GM19099 (cell line): ENCODE measurements around the gene CLTCL1.

Experiments used
- POLR2A ChIP-seq: IDR thresholded peaks from 3 replicates; pipeline ENCODE4 v1.6.1; 2011; ENCODE audit warnings: low read depth; ENCODE audit not compliant: insufficient read length; ENCODE audit errors: extremely low read depth

Gene CLTCL1

DNA sequence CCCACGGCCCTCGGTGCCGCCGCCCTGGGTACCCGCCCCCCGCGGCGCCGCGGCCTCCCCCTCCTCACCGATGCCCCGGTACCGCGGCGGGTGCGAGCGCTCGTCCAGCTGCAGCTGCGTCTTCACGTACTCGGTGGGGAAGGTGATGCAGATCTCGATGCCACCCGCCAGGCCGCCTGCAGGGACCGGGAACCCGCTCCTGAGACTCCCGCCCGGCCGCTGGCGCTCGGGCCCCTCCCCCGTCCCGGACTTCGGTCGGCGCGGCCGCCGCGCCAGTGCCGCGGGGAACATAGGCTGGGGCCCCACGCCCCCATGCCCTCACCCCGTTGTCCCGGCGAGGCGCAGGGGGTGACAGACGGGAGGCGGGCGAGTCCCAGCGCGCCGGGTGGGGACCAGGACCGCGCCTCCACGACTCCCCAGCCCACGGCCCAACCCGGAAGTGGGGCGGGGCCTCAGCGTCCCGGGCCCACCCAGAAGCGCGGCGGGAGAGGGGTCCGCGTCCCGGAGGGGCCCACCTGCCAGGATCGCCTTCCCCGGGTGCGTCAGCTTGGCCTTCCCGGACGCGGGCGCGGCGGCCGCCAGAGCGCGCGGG, 113.4 kb downstream of the CLTCL1 start:
- no peak for TF ChIP-seq POLR2A

DNA sequence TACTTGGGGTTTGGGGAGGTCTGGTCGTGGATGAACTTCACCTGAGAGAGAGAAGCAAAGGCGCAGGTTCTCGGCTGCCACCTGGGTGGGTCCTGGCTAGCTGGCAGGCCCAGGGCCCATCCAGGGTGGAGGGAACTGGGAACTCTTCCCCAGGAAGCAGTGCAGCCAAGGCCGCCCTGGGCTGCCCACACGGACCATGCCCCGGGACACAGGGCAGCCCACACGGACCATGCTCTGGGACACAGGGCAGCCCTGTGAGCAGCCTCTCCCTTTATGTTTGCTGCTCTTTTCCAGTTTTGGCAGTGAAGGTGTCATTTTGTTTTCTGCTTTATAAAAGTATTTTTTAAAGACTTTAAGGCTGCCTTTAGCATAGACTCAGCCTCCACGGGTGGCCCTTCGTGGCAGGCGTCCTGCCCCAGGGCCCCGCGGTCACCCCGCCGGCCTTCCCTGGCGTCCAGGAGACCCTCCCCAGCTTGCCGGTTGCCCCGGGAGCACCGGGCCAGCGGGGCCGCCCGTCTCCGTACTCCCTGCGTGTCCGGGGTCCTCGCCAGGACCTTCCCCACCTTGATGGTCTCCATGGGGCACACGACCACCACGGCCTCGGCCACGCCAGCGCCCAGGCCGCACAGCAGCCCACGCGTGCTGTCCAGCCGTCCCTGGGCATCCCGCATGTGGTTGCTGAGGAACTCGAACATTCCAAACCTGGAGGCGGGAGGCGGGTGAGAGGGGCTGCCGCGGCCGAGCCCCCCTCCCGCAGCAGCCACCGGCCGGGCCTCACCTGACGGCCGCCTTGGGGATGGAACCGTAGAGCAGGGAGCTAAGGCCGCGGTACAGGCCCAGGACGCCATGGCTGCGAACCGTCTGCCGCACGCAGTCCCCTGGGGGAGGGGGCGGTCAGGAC, 114.1 kb downstream of the CLTCL1 start:
- TF ChIP-seq POLR2A: no peak

DNA sequence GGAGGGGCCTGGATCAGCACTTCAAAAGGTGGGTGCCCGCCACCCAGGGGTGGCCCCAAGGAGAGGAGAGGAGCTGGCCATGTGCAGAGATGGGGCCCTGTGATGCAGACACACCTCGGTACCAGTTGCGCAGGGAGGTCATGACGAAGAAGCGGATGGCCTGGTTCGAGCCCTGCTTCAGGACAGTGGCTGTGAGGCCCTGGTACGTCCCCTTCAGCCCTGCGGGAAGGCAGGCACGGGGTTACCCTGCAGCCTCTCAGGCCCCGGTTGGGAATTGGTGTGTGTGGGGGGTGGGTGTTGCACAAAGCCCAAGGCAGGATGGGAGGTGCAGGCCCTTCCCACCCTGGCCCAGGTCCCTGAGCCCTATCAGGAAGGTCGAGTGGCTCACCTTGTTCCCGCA, 114.8 kb downstream of the CLTCL1 start:
- TF ChIP-seq POLR2A: no peak

DNA sequence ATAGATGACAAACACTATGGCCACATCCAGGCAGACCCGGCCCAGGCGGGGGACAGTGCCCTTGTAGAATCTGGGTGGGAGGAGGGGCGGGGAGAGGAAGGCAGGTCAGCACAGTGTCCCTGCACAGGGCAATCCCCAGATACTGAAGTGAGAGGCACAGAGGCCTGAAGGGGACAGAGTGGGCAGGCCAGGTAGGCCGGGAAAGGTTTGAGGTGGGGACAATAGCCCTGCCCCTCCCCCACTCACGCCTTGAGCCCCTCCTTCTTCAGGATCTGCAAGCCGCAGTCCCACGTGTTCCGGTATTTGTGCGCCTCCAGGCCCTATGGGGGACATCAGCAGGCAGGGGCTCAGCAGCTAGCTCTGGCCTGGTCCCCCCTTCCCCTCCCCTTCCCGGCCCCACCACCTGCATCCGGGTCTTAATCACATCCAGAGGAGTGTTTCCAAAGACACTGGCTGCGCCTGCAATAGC, 115.3 kb downstream of the CLTCL1 start:
- no peak for TF ChIP-seq POLR2A

DNA sequence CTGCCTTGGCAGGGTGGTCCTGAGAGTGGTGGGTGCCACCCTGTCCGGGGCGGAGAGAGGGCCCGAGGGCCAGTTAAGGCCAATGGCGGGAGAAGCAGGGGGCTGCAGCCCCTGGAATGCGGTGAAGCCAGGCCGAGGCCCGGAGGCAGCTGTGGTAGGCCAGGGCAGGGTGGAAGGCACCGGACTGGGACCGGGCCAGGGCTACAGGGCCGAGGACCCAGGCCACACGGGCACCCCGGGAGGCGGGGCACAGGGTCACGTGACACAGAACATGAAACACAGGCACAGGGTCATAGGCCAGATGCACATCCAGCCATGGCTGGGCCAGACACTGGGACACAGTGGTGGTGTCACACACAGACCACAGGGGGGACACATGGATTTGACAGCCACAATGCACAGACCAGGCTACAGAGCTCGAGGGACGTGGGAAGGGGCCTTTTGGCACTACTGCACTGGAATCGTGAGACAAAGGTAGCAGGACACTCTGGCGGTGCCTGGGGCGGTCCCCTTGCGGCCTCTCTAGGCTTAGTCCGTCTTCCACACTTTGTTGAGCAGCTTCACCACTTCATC, 115.8 kb downstream of the CLTCL1 start:
- TF ChIP-seq POLR2A: no peak

DNA sequence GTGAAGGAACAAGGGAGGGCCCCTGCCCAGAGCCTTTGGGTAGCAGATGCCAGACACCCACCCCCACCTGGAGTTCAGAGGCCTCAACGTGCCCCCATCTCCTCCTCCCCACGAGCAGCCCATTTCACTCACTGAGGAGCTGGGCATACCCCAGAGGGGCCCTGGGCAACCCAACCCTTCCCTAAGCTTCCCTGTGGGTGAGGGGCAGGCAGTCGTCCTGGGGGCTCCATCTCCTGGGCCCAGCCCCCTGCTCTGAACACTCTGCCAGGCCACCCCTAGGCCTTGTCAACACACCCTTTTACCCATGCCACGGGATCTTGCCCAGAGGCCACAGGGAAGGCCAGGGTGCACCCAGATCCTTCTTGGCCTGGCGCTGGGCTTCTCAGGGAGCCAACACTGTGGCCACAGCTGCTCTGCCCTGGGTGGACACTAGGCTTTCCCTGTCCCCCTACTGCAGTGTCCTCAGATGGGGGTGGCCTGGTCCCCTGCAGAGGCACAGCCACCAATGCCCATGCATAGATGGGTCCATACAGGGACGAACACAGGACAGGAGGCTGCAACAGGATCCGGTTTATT, 116.4 kb downstream of the CLTCL1 start:
- no peak for TF ChIP-seq POLR2A

DNA sequence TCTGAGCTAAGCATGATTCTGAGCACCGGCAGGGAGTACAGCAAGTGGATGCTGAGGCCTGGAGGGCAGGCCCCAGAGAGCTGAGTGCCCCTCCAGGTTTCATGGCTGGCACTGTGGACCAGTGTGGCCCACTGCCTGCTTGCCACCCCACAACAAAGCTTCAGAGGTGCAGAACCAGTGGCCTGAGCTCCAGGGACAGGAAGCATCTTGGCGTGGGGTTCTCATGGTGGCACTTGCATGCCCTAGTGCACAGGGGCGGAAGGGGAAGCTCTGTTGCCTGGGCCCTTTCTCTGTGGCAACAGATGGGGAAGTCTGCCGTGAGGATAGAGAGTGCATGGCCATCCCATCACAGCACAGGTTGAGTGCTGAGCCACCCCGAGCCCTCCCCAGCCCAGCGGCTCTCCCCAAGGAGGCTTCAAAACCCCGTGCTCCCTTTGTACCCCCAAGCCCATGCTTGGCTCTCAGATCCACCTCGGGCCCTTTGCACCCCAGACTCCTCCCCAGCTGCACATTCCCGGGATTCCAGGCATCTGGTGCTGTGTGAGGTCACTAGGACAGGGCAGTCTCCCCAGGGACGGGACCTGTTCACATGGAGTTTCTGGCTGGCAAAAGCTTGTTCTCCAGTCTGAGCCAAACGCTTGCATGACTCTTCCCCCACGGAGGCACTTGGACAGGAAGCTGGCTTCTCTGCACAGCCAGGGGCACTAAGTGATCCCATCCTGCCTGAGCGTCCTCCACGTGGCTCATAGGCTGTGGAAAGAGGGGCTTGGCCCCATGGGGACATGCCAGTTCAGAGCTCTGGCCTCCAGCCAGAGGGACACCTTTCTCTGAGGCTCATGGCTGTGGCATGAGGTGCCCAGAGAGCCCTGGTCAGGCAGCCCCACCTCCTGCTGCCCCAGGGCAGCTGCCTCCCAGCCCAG, 117.2 kb downstream of the CLTCL1 start:
- TF ChIP-seq POLR2A: no peak

DNA sequence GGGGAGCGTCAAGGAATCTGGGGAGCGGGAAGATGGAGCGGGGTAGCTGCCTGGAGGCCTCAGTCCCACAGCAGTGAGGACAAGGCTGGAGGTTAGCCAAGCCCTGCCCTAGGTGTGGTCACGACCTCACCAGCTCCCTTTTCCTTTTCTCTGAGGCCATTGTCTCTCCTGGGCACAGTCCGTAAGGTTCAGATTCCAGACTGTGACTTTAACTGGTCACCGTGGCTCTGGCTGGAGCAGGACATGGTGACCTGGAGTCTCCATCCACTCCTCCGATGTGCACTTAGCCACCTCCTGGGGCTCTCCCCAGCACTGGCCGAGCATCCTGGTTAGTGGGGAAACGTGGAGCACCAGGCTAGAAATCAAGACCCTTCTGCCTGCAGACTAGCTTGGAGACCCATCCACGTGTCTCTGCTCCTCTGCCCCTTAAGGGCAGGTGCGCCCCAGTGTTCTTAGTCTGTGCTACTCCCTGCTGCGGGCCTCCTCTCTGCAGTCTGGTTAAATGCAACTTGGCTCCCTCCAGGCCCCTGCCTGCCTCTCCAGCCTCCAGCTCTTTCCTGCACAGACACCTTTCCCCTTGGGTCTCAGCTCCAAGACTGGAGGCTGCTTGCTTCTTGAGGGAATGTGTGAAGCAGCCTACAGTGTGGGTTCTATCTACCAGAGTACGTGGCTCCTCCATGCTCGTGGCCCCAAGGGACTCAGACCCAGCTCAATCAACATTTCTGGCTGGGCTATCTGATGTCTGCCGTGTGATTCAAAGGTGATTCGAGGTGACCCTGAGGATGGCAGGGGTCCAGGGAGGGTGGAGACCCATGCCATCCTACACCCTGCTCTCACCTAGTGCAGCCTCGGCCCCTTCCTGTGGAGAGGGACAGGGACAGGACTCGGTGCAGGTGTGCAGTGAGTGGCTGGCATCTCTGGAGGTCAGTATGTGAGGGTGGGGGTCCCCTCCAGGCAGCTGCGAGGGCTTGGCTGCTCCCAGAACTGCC, 118.2 kb downstream of the CLTCL1 start:
- no peak for TF ChIP-seq POLR2A

DNA sequence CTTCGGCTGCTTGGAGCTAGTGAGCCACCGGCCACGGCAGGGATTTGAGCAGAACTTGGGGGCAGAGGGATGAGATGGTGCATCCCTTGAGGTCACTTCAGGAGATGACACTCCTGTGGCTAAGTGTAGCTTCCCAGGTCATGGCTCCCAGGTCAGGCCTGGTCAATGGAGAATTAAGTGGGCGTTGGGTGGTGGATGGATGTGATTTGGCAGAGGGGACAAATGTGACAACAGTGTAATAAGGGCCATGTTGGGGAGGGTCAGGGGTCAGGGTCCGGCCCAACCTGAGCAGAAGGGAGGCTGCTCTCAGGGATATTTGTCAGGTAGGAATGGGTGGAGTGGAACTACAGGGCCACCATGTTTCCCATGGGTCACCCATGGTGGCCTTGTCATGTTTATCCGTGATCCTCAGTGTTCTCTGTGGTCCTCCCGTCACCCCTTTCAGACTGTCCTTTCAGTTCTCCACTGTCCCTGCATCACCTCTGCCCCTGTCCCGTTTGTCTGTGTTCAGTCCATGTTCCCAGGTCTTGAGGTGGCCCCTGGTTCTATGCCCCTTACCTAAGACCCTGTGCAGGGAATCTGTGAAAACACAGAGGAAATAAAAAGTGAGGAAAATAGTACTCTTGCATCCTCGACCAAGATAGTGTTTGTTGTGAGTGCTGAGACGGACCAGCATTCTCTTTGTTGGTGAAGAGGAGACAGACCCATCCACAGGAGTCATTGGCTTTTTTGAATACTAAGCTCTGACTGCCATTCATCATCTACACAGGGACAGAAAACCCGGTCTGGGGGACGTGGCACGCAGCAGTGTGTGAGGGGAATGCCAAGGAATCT, 119.1 kb downstream of the CLTCL1 start:
- no peak for TF ChIP-seq POLR2A

DNA sequence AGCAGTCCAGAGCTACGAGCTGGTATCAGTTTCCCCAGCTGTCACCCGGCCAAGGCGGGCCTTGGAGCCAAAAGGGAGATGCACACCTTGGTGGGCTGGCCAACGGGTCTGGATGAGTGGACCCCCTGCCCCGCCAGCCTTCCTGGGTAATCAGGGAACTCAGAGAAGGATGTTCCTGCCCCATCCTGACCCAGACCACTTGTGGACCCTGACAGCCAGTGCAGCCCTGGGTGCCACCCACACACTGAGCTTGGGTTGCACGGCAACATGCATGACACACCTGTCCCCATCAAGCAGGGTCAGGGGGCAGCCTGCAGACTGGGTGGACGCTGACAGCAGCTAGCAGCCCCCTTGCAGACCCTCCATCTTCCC, 121.6 kb downstream of the CLTCL1 start:
- no peak for TF ChIP-seq POLR2A

DNA sequence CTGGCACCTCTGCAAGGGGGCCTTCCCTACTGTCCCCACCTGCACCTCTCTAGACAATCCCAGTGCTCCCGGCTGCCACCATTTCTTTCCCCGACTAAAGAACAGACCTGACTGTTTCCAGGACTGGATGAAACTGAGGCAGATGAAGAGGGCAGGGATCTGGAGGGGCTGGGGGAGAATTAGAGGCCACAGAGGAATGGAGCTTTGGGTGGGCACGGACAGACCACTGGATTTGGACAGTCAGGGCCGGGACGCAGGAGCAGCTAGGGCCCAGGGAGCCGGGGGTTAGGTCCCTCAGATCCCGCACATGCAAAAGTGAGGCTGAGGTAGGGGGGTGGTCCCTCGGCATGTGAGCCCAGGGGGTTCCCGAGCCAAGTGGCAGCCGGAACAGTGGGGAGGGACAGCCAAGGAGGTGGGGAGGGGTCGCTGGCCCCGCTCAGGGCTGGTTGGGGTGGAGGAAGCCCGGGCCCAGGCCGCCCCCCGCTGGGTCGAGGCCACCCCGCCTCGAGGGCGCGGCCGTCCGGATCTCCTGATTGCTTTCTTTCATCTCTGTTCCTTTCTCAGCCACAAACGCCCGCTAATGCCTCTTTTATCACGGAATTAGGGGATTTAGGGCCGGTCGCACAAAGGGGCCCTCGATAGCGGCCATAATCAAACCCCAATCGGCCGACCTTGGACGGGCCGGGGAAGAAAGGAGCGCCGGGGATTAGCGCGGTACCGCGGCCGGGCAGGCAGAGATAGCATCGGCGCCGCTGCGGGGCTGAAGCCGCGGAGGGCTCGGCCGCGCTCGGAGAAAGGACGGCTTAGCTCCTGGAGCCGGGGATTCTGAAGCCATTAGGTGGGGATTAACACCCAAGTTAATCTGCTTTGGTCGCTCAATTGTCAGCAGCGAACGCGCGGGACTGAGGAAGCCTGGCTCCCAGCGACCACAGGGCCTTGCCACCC, 122.2 kb downstream of the CLTCL1 start:
- TF ChIP-seq POLR2A: no peak
